K562 (cell line): ENCODE data around the gene EDEM1. TPM values are rescaled to one million over a fixed set of nuclear protein-coding genes. Genes with fewer than 3 reads are reported as not detected.

Source experiments
- ASH1L ChIP-seq: fragments of 450-650 bp; IDR thresholded peaks from 2 replicates; pipeline ENCODE4 v1.6.1; 2018; ENCODE audit warnings: borderline replicate concordance, mild to moderate bottlenecking, low read depth; ENCODE audit not compliant: partially characterized antibody
- BRF1 ChIP-seq: IDR thresholded peaks from 3 replicates; pipeline ENCODE4 v1.6.1; 2011; ENCODE audit warnings: borderline replicate concordance, mild to moderate bottlenecking; ENCODE audit not compliant: insufficient read length; ENCODE audit errors: extremely low read depth
- CREB3 ChIP-seq: fragments of 450-650 bp; conservative IDR thresholded peaks from 2 replicates; pipeline ENCODE4 v1.6.1; 2016; ENCODE audit warnings: missing genetic modification characterization, low read depth, mild to moderate bottlenecking, missing compliant biosample characterization, moderate library complexity
- DPF2 ChIP-seq: fragments of 450-650 bp; IDR thresholded peaks from 2 replicates; pipeline ENCODE4 v1.6.1; 2016
- GATAD2B ChIP-seq: fragments of 450-650 bp; IDR thresholded peaks from 2 replicates; pipeline ENCODE4 v1.6.1; 2017; ENCODE audit warnings: mild to moderate bottlenecking, borderline replicate concordance
- HSF4 ChIP-seq: fragments of 250-450 bp; sonication (Bioruptor Pico); IDR thresholded peaks from 2 replicates; pipeline ENCODE4 v2.1.2; 2022; ENCODE audit warnings: mild to moderate bottlenecking, moderate library complexity, borderline replicate concordance
- LEF1 ChIP-seq: fragments of 450-650 bp; IDR thresholded peaks from 2 replicates; pipeline ENCODE4 v1.6.1; 2016; ENCODE audit warnings: mild to moderate bottlenecking
- OTX1 ChIP-seq: fragments of 450-650 bp; formaldehyde crosslinking; IDR thresholded peaks from 2 replicates; pipeline ENCODE4 v1.4.0; 2022; ENCODE audit warnings: mild to moderate bottlenecking
- PML ChIP-seq: IDR thresholded peaks from 2 replicates; pipeline ENCODE4 v1.6.1; 2012; ENCODE audit warnings: low read length, inconsistent platforms
- PTTG1 ChIP-seq: fragments of 450-650 bp; IDR thresholded peaks from 2 replicates; pipeline ENCODE4 v1.6.1; 2016; ENCODE audit warnings: low read depth, mild to moderate bottlenecking, missing genetic modification characterization, missing compliant biosample characterization
- RERE ChIP-seq: sonication (generic); formaldehyde crosslinking; IDR thresholded peaks from 2 replicates; pipeline ENCODE4 v1.8.0; 2023; ENCODE audit warnings: missing genetic modification reagents, mild to moderate bottlenecking, borderline replicate concordance
- SMAD2 ChIP-seq: fragments of 150-350 bp; IDR thresholded peaks from 2 replicates; pipeline ENCODE4 v1.6.1; 2014; ENCODE audit warnings: low read depth, mild to moderate bottlenecking, low read length
- SMARCA4 ChIP-seq: fragments of 450-650 bp; IDR thresholded peaks from 2 replicates; pipeline ENCODE4 v1.6.1; 2016
- SRSF3 ChIP-seq: fragments of 200-400 bp; formaldehyde crosslinking; IDR thresholded peaks from 2 replicates; pipeline ENCODE4 v1.6.1; 2016; ENCODE audit warnings: mild to moderate bottlenecking, low read length, moderate library complexity; ENCODE audit not compliant: insufficient read depth
- TBL1XR1 ChIP-seq, 2 experiments: IDR thresholded peaks; 2 replicates each; pipeline ENCODE4 v1.6.1; 2012; ENCODE audit warnings: improper control_type of control experiment in 2 of 2, low read length in 2 of 2, mild to moderate bottlenecking in 1 of 2
- ZKSCAN3 ChIP-seq: fragments of 250-450 bp; sonication (Bioruptor Pico); IDR thresholded peaks from 2 replicates; pipeline ENCODE4 v1.4.0; 2020
- ZNF121 ChIP-seq: sonication (generic); formaldehyde crosslinking; conservative IDR thresholded peaks from 2 replicates; pipeline ENCODE4 v1.8.0; 2022; ENCODE audit warnings: missing genetic modification reagents
- polyA plus RNA-seq, 8 experiments: library from polyadenylated mRNA; depleted of rRNA in 4 of 8; stranded (reverse) in 5 of 8; unstranded in 3 of 8; fragments of >200 nt; fragmentation: Nextera tagmentation in 2 of 8; fragmentation: Illumina TruSeq in 1 of 8; extraction: Ambion mirVana in 2 of 8; extraction: Trizol in 1 of 8; gene quantifications; 2 replicates each; pipeline versions ENCODE4 v1.2.1 to v1.2.3, GENCODE V29; 2011 to 2014; ENCODE audit warnings: inconsistent platforms in 1 of 8, missing spikeins in 1 of 8
- total RNA-seq, 7 experiments: library from RNA; depleted of rRNA in 6 of 7; stranded (reverse); fragments of >200 nt in 6 of 7; fragmentation: Illumina TruSeq in 2 of 7; extraction: Trizol in 2 of 7; gene quantifications; 2 replicates each; pipeline versions ENCODE4 v1.2.1 to v1.2.3, GENCODE V29; 2011 to 2021; ENCODE audit warnings: low replicate concordance in 1 of 7
- TF ChIP-seq, protein P1 (sequence below): sonication (generic); formaldehyde crosslinking; IDR thresholded peaks from 2 replicates; pipeline ENCODE4 v1.8.1; 2023; ENCODE audit warnings: mild to moderate bottlenecking, missing genetic modification reagents, moderate library complexity
- TF ChIP-seq, protein P2 (sequence below): conservative IDR thresholded peaks from 2 replicates; pipeline ENCODE4 v1.6.1; 2011; ENCODE audit warnings: low read depth, mild to moderate bottlenecking, low read length; ENCODE audit not compliant: control insufficient read depth

EDEM1 gene
- total and polyA plus RNA-seq, 9 of the 15 experiments (the other 6 are each of a cell fraction or from before 2014, with no cell fraction given), result 6.2 to 36.7 (median 14.3) TPM

GRCh38 chr3:5187156-5187919 is at the start of gene EDEM1 (continued):
- TF ChIP-seq, protein P1, sequence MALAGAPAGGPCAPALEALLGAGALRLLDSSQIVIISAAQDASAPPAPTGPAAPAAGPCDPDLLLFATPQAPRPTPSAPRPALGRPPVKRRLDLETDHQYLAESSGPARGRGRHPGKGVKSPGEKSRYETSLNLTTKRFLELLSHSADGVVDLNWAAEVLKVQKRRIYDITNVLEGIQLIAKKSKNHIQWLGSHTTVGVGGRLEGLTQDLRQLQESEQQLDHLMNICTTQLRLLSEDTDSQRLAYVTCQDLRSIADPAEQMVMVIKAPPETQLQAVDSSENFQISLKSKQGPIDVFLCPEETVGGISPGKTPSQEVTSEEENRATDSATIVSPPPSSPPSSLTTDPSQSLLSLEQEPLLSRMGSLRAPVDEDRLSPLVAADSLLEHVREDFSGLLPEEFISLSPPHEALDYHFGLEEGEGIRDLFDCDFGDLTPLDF (CRISPR knock-in tag), result peak; percentile 9; the same call in 1 of the 2 replicates
- TF ChIP-seq RERE (CRISPR knock-in tag) (no peak), OTX1 (CRISPR knock-in tag) (no peak), LEF1 (peak; percentile 52; the same call in 1 of the 2 replicates), GATAD2B (peak; percentile 34; the same call in 1 of the 2 replicates), SMAD2 (no peak), ZNF121 (CRISPR knock-in tag) (no peak), BRF1 (no peak), ZKSCAN3 (no peak), PML (peak; percentile 92), ASH1L (peak; percentile 54), SMARCA4 (peak; percentile 60), CREB3 (tag) (no peak), HSF4 (CRISPR knock-in tag) (no peak), DPF2 (peak; percentile 52; the same call in 1 of the 2 replicates), SRSF3 (no peak), PTTG1 (no peak), TBL1XR1 (IDR thresholded peaks at IDR 0.05; ENCODE audit: low read length in 2 of 2) (no peak; a peak in 1 of 4 replicates)
- TF ChIP-seq, protein P2, sequence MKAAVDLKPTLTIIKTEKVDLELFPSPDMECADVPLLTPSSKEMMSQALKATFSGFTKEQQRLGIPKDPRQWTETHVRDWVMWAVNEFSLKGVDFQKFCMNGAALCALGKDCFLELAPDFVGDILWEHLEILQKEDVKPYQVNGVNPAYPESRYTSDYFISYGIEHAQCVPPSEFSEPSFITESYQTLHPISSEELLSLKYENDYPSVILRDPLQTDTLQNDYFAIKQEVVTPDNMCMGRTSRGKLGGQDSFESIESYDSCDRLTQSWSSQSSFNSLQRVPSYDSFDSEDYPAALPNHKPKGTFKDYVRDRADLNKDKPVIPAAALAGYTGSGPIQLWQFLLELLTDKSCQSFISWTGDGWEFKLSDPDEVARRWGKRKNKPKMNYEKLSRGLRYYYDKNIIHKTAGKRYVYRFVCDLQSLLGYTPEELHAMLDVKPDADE, result no peak; the same call in 1 of the 2 replicates
